Medulla oblongata (tissue), 1 donor: Measurements from ENCODE around the gene SAMSN1.
"Not testable (repeated sequence)": the region's sequence is repeated elsewhere in the genome, so short reads cannot be mapped to it uniquely, and the experiment has no call there.

Experiments used
- DNase-seq: peaks from one replicate; pipeline ENCODE4 v3.0.0-alpha.2; 2015; ENCODE audit errors: extremely low spot score

The SAMSN1 gene

GRCh38 chr21:14566894-14567293 is 20.8 kb upstream of the SAMSN1 start:
- DNase-seq, result no peak

GRCh38 chr21:14562959-14563358 is 16.8 kb upstream of the SAMSN1 start:
- no peak for DNase-seq

- DNase-seq, result no peak
These were observed 14.4 kb upstream of the SAMSN1 start for GRCh38 chr21:14560555-14560954.

GRCh38 chr21:14560139-14560538 is 14.0 kb upstream of the SAMSN1 start:
- no peak for DNase-seq

GRCh38 chr21:14559102-14559501 is 13.0 kb upstream of the SAMSN1 start:
- DNase-seq, result no peak

- DNase-seq, result no peak
These were observed 11.3 kb upstream of the SAMSN1 start for GRCh38 chr21:14557413-14557812.

- DNase-seq, result no peak
These were observed 8.8 kb upstream of the SAMSN1 start for GRCh38 chr21:14554948-14555347.

- no peak for DNase-seq
These were observed 7.3 kb upstream of the SAMSN1 start for GRCh38 chr21:14553422-14553821.

GRCh38 chr21:14551741-14552140 is 5.6 kb upstream of the SAMSN1 start:
- DNase-seq, result no peak

GRCh38 chr21:14550135-14550534 is 4.0 kb upstream of the SAMSN1 start:
- no peak for DNase-seq

- DNase-seq, result peak; percentile 30
These were observed 2.7 kb upstream of the SAMSN1 start for GRCh38 chr21:14548779-14549178.

GRCh38 chr21:14547834-14548513 is 1.9 kb upstream of the SAMSN1 start:
- DNase-seq, result no peak

- not testable (repeated sequence) for DNase-seq
These were observed 604 bp upstream of the SAMSN1 start for GRCh38 chr21:14546719-14547118.

GRCh38 chr21:14543983-14544382 is 2.1 kb downstream of the SAMSN1 start:
- no peak for DNase-seq

- DNase-seq, result no peak
These were observed 3.5 kb downstream of the SAMSN1 start for GRCh38 chr21:14542638-14543037.

GRCh38 chr21:14541841-14542490 is 4.1 kb downstream of the SAMSN1 start:
- DNase-seq, result no peak

GRCh38 chr21:14538483-14538882 is 7.6 kb downstream of the SAMSN1 start:
- no peak for DNase-seq

GRCh38 chr21:14536929-14537328 is 9.2 kb downstream of the SAMSN1 start:
- DNase-seq, result no peak

GRCh38 chr21:14535702-14536101 is 10.4 kb downstream of the SAMSN1 start:
- DNase-seq, result no peak

- no peak for DNase-seq
These were observed 12.4 kb downstream of the SAMSN1 start for GRCh38 chr21:14533499-14534428.

GRCh38 chr21:14531757-14532316 is 14.3 kb downstream of the SAMSN1 start:
- no peak for DNase-seq

GRCh38 chr21:14530592-14530991 is 15.5 kb downstream of the SAMSN1 start:
- DNase-seq, result no peak
